ENCODE data around the gene JAM3. TPM values are rescaled to one million over a fixed set of nuclear protein-coding genes. Genes with fewer than 3 reads are reported as not detected.

The JAM3 gene
- total RNA-seq, 1 experiment from 2014 or later: 45.4 TPM

- Histone ChIP-seq H3K27ac (ENCODE audit: low read length) (no peak overlapping the region), H3K36me3 (ENCODE audit: control insufficient read depth, insufficient read depth, low read length) (no peaks in the 10 kb centered on the region), H3K27me3 (ENCODE audit: control insufficient read depth, insufficient read depth, low read length) (no peaks in the 10 kb centered on the region; the same call in 1 of the 2 replicates), H3K4me3 (ENCODE audit: low read depth in 2 of 2, low read length in 2 of 2) (no peak overlapping the region), H3K9me3 (ENCODE audit: control insufficient read depth, insufficient read depth, low read depth, low read length) (no peaks in the 10 kb centered on the region), H3K4me1 (ENCODE audit: control insufficient read depth, insufficient read depth, low read length) (peaks cover 9% of the 10 kb centered on the region)
- ChIA-PET CTCF (interaction anchor here (0.6 kb wide), 1 partner anchor 407 kb away, joined by 3 read pairs; no protein-coding TSS in a partner anchor), POLR2A (no interaction called here)
- DNase-seq (ENCODE audit: low read depth, low spot score) (no peak), ATAC-seq (no peak)
- in situ Hi-C loops (cut with HindIII; ENCODE audit: low pct_unique_long_range_greater_than_20kb, low sequenced_read_pairs): no loop called here
- BruUV-seq (replicated peaks): no TSS peak
- TF ChIP-seq SIN3A (IDR thresholded peaks at IDR 0.05; ENCODE audit: borderline replicate concordance, insufficient read depth, low read depth, low read length) (no peak), CTCF (IDR thresholded peaks at IDR 0.05) (no peak), REST (IDR thresholded peaks at IDR 0.05; ENCODE audit: insufficient read depth in 1 of 2, low read depth in 2 of 2, low read length in 1 of 2) (no peak), POLR2AphosphoS5 (IDR thresholded peaks at IDR 0.05; ENCODE audit: low read depth, low read length) (no peak), TCF7L2 (IDR thresholded peaks at IDR 0.05; ENCODE audit: low read depth, low read length) (no peak)
- intact Hi-C loops (cut with micrococcal nuclease; ENCODE audit: unreplicated experiment): no loop called here
Measured at GRCh38 chr11:134048028-134048427, 20.8 kb upstream of the JAM3 start.

- in situ Hi-C loops (cut with HindIII; ENCODE audit: low pct_unique_long_range_greater_than_20kb, low sequenced_read_pairs) (no loop called here), intact Hi-C loops (cut with micrococcal nuclease; ENCODE audit: unreplicated experiment) (no loop called here)
- ChIA-PET POLR2A (no interaction called here), CTCF (interaction anchor here (0.7 kb wide), 1 partner anchor 58 kb away, joined by 3 read pairs; no protein-coding TSS in a partner anchor)
- no TSS peak for BruUV-seq (replicated peaks)
- Histone ChIP-seq H3K27ac (ENCODE audit: low read length) (no peak overlapping the region), H3K36me3 (ENCODE audit: control insufficient read depth, insufficient read depth, low read length) (no peaks in the 10 kb centered on the region), H3K4me3 (ENCODE audit: low read depth in 2 of 2, low read length in 2 of 2) (no peak overlapping the region), H3K4me1 (ENCODE audit: control insufficient read depth, insufficient read depth, low read length) (peaks cover 9% of the 10 kb centered on the region), H3K27me3 (ENCODE audit: control insufficient read depth, insufficient read depth, low read length) (no peaks in the 10 kb centered on the region; the same call in 1 of the 2 replicates), H3K9me3 (ENCODE audit: control insufficient read depth, insufficient read depth, low read depth, low read length) (no peaks in the 10 kb centered on the region)
- ATAC-seq (no peak), DNase-seq (ENCODE audit: low read depth, low spot score) (no peak)
- no peak for TF ChIP-seq CTCF (IDR thresholded peaks at IDR 0.05)
- no peak for TF ChIP-seq TCF7L2 (IDR thresholded peaks at IDR 0.05; ENCODE audit: low read depth, low read length)
- TF ChIP-seq REST (IDR thresholded peaks at IDR 0.05; ENCODE audit: insufficient read depth in 1 of 2, low read depth in 2 of 2, low read length in 1 of 2): no peak
Measured at GRCh38 chr11:134049303-134049702, 19.6 kb upstream of the JAM3 start.
